DOHH2 (cell line): ENCODE measurements around the gene SMARCB1.

ENCODE experiments used
- H3F3A ChIP-seq: fragments of 200-600 bp; sonication (generic), shearing (Covaris generic); 2 replicates; pipeline ENCODE4 v1.6.0; 2016; ENCODE audit warnings: antibody characterized with exemption, mild to moderate bottlenecking; ENCODE audit not compliant: control insufficient read depth, insufficient read depth
- H3K27ac ChIP-seq: fragments of 200-600 bp; sonication (generic); 2 replicates; pipeline ENCODE4 v1.5.1; 2014; ENCODE audit warnings: low read depth, mild to moderate bottlenecking, low read length, moderate library complexity
- H3K27me3 ChIP-seq: fragments of 200-600 bp; sonication (generic); 2 replicates; pipeline ENCODE4 v1.6.1; 2014; ENCODE audit warnings: mild to moderate bottlenecking, low read length, mixed read lengths; ENCODE audit not compliant: control insufficient read depth
- H3K36me3 ChIP-seq: fragments of 200-600 bp; sonication (generic); 2 replicates; pipeline ENCODE4 v1.6.1; 2014; ENCODE audit warnings: mild to moderate bottlenecking, low read length, moderate library complexity, mixed read lengths; ENCODE audit not compliant: control insufficient read depth
- H3K4me1 ChIP-seq: fragments of 200-600 bp; sonication (generic); 2 replicates; pipeline ENCODE4 v1.6.1; 2014; ENCODE audit warnings: mild to moderate bottlenecking, low read length, mixed read lengths; ENCODE audit not compliant: control insufficient read depth
- H3K4me2 ChIP-seq: fragments of 200-600 bp; sonication (generic); 2 replicates; pipeline ENCODE4 v1.6.0; 2014; ENCODE audit warnings: mild to moderate bottlenecking, low read length, moderate library complexity
- H3K4me3 ChIP-seq: fragments of 200-600 bp; sonication (generic); 2 replicates; pipeline ENCODE4 v1.5.1; 2014; ENCODE audit warnings: mild to moderate bottlenecking, low read length, mixed read lengths
- H3K79me2 ChIP-seq: fragments of 200-600 bp; sonication (generic); 2 replicates; pipeline ENCODE4 v1.6.1; 2014; ENCODE audit warnings: mild to moderate bottlenecking, low read length, mixed read lengths; ENCODE audit not compliant: control insufficient read depth
- H3K9me2 ChIP-seq: fragments of 200-600 bp; sonication (generic); replicated peaks from 2 replicates; pipeline ENCODE4 v1.6.1; 2014; ENCODE audit warnings: mild to moderate bottlenecking, low read length, mixed read lengths; ENCODE audit not compliant: control insufficient read depth
- H3K9me3 ChIP-seq: fragments of 200-600 bp; sonication (generic); 2 replicates; pipeline ENCODE4 v1.6.1; 2014; ENCODE audit warnings: antibody characterized with exemption, low read length, mixed read lengths; ENCODE audit not compliant: control insufficient read depth, insufficient read depth
- H4K20me1 ChIP-seq: fragments of 200-600 bp; sonication (generic); 2 replicates; pipeline ENCODE4 v1.6.0; 2014; ENCODE audit warnings: low read depth, mild to moderate bottlenecking, antibody characterized with exemption, low read length, moderate library complexity; ENCODE audit not compliant: control insufficient read depth, insufficient read depth
- CTCF ChIP-seq: fragments of 200-600 bp; sonication (generic); IDR thresholded peaks from one replicate; pipeline ENCODE4 v1.5.1; 2014; ENCODE audit warnings: antibody characterized with exemption, mild to moderate bottlenecking, low read depth, low read length; ENCODE audit not compliant: poor library complexity, severe bottlenecking
- EZH2phosphoT487 ChIP-seq: fragments of 200-600 bp; sonication (generic); IDR thresholded peaks from 2 replicates; pipeline ENCODE4 v1.6.1; 2017; ENCODE audit warnings: borderline replicate concordance, mild to moderate bottlenecking, antibody characterized with exemption, low read length, moderate library complexity, mixed read lengths

The SMARCB1 gene

GRCh38 chr22:23868580-23868979 is 81.8 kb downstream of the SMARCB1 start:
- Histone ChIP-seq H3K4me2 (no peak overlapping the region), H3K9me3 (no peaks in the 10 kb centered on the region), H3K79me2 (no peaks in the 10 kb centered on the region), H3K36me3 (peaks cover 12% of the 10 kb centered on the region; the same call in 1 of the 2 replicates), H3K4me3 (no peak overlapping the region), H4K20me1 (no peaks in the 10 kb centered on the region), H3K9me2 (no peaks in the 10 kb centered on the region), H3K27ac (no peak overlapping the region), H3K4me1 (no peaks in the 10 kb centered on the region), H3K27me3 (no peaks in the 10 kb centered on the region), H3F3A (no peaks in the 10 kb centered on the region)
- no peak for TF ChIP-seq EZH2phosphoT487
- no peak for TF ChIP-seq CTCF

GRCh38 chr22:23874871-23875270 is 88.1 kb downstream of the SMARCB1 start:
- no peaks in the 10 kb centered on the region for H3K9me3 ChIP-seq
- peak overlapping the region; percentile 21 for H3K4me2 ChIP-seq
- H3K27ac ChIP-seq: no peak overlapping the region

DNA sequence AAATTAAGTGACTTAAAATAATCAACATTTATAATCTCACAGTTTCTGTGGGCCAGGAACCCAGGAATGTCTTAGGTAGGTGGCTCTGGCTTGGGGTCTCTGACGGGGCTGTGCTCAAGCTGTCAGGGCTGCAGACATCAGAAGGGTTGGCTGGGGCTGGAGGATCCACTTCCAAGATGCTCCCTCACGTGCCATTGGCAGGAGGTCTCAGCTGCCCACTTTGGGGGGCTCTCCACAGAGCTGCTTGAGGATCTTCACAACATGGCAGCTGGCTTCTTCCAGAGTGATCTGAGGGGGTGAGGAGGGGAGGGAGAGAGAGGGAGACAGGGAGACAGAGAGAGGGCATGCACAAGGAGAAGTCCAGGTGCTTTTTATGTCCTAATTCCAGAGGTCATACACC is 89.0 kb downstream of the SMARCB1 start:
- H3K79me2 ChIP-seq: no peaks in the 10 kb centered on the region
- no peak overlapping the region for H3K4me3 ChIP-seq
- H3K27me3 ChIP-seq: no peaks in the 10 kb centered on the region
- no peak for TF ChIP-seq EZH2phosphoT487
- TF ChIP-seq CTCF: no peak
- H3F3A ChIP-seq: no peaks in the 10 kb centered on the region
- H4K20me1 ChIP-seq: no peaks in the 10 kb centered on the region
- no peak overlapping the region for H3K27ac ChIP-seq
- H3K9me3 ChIP-seq: no peaks in the 10 kb centered on the region
- no peak overlapping the region for H3K4me2 ChIP-seq
- H3K9me2 ChIP-seq: no peaks in the 10 kb centered on the region
- H3K36me3 ChIP-seq: no peaks in the 10 kb centered on the region
- H3K4me1 ChIP-seq: peaks cover 14% of the 10 kb centered on the region

More at GRCh38 chr22:23874871-23875270, 88.1 kb downstream of the SMARCB1 start:
- no peaks in the 10 kb centered on the region for H4K20me1 ChIP-seq
- no peaks in the 10 kb centered on the region for H3K27me3 ChIP-seq
- H3K4me1 ChIP-seq: peaks cover 14% of the 10 kb centered on the region
- H3K79me2 ChIP-seq: no peaks in the 10 kb centered on the region
- H3K4me3 ChIP-seq: no peak overlapping the region
- H3K9me2 ChIP-seq: no peaks in the 10 kb centered on the region
- TF ChIP-seq EZH2phosphoT487: no peak
- TF ChIP-seq CTCF: no peak
- H3K36me3 ChIP-seq: peaks cover 5% of the 10 kb centered on the region; the same call in 1 of the 2 replicates
- H3F3A ChIP-seq: no peaks in the 10 kb centered on the region
